Stimulated activated CD8-positive, alpha-beta memory T cell treated with anti-CD3 and anti-CD28 coated beads, Interleukin-4, amount 100 ng/mL, for 48 hours (primary cell): ENCODE measurements around the gene SLC4A5.
"Not testable (repeated sequence)": the region's sequence is repeated elsewhere in the genome, so short reads cannot be mapped to it uniquely, and the experiment has no call there.

Experiments used
- DNase-seq: peaks from one replicate; pipeline ENCODE4 v3.0.0-alpha.2; 2020

SLC4A5 gene

DNA sequence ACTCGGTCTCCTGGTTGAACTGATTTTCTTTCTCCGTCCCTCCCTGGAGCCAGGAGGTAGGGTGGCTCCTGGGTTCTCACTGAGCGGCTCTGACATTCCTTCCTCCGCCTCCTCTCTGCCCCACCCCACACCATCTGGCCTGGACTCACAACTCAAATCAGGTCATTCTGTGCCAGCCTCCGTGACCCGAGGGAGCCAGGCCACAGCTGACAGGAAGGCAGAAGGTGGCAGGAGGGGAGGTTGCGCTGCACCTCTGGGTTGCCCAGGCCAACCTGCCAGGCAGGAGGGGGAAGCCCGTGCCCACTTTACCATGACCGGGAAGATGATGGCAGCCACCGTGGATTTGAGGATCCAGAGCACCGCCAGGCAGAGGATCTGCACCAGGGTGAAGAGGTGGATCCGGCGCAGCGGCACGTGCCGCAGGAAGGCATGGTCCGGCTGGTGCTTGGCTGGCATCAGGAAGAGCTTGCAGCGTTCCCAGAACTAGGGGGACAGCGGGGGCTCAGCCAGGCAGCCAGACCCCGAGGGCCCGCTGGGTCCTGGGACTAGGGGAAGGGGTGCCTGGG is 116.5 kb downstream of the SLC4A5 start:
- peak; percentile 38 for DNase-seq

DNA sequence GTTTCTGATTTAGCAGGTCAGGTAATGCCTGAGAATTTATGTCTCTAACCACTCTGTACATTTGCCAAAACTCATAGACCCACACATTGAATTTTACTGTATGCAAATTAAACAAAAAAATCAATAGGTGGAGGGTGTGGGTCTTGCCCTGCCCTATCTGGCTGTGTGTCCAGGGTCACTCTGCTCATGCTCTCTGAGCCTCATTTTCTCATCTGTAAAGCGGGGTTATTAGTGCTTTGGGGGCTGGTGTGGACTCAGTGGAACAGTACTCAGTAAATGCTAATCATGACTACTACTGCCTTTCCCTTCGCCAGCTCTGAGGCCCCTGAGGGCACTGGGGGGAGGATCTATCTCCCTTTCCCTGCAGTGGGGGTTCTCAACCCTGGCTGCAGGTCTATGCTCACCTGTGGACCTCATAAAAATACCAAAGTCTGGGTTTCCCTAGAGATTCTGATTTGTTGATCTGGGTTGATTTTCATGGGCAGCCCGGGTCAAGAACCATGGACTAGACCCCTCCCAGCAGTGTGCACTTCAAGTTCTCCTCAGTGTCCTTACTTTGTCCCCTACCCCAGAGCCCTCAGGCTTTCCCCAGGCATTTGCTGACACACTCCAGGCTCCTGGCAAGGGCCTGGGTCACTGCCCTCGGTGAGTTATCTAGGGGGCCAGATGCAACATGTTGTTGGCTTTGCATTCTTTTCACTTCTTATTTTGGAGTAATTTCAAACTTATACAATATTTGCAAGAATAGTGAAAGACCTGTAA is 117.3 kb downstream of the SLC4A5 start:
- DNase-seq, result no peak

DNA sequence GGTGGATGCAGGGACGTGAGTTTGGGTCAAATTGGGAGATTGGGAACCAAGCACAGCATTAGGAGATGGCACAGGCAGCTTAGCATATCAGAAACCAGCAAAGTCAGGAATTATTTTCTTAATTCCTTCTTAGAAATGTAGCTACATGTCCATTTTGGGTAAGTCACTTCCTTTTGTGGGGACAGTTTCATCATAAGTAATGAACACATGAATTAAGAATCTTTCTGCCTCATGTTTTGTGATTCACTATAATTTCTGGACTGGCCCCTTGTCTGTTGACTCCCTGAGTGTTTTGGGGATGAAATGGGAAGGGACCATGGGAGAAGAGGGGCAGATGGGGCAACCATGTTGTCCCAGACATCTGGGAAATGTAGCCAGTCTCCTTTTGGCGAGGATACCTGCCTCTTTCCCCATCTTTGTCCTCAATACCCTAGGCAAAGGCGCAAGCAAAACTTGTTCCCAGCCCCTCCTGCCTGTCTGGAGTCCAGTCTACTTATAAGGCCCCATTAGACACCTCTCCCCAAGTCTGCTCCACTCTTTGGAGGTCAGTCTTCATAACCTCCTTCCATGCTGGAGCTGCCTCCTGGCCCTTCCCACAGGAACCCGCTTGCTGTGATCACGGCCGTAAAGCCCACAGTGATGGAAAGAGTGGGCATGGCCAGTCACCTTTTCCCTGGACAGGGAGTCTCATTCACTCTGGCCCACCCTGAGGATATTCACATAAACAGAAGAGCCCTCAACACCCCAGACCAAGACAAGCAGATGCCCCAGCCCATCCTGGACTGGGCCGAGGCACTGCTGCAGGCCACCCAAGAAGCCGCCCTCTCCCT is 119.1 kb downstream of the SLC4A5 start:
- no peak for DNase-seq

DNA sequence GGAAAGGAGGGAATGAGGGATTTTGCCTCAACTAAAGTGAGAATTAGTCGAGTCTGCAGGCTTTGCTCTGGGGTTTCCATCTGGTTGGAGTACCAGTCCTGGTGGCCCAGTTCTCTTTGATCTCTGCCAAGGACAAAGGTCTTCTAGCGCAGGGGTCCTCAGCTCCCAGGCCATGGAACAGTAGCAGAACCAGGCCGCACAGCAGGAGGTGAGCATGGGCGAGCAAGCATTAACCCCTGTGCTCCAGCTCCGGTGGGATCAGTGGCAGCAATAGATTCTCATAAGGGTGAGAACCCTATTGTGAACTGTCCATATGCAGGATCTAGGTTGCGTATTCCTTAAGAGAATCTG is 120.9 kb downstream of the SLC4A5 start:
- DNase-seq, result no peak

DNA sequence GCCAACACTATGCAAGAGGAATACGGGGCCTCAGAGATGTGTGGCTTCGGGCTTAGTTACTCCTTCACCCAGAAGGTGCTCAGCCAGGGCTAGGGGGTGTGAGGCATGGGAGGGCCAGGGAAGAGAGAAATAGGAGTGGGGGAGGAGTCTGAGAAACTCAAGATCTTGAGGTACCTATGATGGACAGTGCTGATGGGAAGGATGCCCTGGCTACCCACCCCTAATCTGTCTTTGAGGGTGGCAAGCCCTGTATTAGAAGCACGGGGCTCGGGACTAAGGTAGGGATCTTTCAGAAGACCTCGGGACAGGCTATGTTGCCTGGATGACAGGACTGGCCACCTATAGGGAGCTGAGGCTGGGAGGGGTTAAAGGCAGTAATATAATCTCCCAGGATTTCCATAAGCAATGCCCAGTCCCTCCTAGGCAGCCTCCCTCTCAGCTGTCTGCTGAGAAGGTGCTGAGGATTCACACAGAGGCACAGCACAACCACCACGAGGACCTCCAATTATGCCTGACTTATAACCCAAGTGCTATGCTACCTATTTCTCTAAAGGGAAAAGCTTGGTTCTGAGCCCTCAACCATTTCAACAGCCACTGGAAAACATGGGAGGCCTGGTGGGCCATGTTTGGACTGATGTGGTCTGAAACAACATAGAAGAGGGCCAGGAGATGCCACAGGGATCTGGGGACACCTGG is 121.5 kb downstream of the SLC4A5 start:
- no peak for DNase-seq

DNA sequence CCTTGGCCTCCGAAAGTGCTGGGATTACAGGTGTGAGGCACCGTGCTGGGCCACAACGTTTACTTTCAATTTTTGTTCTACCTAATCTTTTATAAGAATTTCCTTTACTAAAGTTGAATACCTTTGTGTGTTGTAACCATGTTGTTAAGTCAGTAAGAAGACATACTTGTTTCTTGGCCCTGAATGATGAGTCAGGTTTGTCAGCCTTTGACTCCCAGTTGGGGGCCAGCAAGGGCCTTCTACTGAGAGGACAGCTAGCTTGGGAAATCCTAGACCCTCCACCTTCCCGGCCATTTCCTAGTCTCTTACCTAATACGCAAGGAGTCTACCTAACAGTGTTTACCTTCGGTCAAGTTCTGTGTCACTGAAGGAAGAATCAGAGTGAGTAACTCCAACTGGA is 122.1 kb downstream of the SLC4A5 start:
- DNase-seq, result no peak

DNA sequence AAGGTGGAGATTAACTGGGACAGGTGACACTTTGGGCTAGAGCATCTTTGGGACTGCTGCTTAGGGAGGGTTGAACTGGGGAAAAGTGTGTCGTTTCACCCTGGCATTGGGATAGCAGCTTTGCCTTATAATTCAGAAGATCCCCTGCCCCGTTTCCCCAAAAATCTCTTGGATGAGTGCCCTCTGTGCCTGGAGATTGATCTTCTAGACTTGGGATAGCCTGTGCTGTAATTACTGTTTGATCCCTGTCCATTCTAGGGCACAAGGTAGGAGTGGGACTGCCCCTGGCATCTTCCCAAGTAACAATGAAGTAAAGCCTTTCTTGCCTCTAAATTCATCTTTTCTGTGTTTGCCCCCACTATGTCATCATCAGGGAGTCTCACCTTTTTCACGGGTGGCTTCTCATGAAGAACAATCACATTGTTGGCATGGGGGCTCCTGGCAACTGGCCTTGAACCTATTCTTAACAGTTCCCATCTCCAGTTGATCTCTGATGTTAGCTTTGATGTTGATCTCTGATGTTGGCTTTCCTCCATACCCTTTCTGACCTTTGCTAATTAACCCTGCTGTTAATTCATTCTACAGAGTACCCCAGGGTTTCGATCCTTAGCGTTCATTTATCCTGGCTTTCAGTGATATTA is 123.2 kb downstream of the SLC4A5 start:
- DNase-seq, result no peak

DNA sequence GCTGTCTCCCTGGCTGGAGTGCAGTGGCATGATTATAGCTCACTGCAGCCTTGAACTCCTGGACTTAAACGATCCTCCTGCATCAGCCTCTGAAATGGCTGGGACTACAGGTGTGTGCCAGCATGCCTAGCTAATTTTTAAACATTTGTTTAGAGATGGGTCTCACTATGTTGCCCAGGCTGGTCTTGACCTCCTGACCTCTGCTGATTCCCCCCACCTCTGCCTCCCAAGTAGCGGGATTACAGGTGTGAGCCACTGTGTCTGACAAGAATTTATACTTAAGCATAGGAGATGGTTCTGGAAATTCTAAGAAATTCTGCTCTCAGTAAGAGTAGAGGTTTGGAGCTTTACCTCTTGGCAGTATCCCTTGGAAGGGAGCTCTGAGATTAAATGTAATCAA is 126.6 kb downstream of the SLC4A5 start:
- DNase-seq, result no peak

DNA sequence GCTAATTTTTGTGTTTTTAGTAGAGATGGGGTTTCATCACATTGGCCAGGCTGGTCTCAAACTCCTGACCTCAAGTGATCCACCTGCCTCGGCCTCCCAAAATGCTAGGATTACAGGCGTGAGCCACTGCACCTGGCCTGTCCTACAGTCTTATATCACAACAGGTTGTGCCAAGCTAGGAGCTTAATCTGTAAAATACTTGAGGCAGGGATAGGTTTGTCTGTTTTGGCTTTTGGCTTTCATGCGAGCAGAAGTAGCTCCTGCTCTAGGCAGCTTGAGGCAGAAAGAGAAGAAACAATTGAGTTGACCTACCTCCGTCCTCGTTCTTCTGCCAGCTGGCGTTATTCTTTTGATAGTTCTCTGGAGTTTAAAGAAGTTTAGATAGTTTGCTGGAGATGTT is 127.4 kb downstream of the SLC4A5 start:
- not testable (repeated sequence) for DNase-seq

DNA sequence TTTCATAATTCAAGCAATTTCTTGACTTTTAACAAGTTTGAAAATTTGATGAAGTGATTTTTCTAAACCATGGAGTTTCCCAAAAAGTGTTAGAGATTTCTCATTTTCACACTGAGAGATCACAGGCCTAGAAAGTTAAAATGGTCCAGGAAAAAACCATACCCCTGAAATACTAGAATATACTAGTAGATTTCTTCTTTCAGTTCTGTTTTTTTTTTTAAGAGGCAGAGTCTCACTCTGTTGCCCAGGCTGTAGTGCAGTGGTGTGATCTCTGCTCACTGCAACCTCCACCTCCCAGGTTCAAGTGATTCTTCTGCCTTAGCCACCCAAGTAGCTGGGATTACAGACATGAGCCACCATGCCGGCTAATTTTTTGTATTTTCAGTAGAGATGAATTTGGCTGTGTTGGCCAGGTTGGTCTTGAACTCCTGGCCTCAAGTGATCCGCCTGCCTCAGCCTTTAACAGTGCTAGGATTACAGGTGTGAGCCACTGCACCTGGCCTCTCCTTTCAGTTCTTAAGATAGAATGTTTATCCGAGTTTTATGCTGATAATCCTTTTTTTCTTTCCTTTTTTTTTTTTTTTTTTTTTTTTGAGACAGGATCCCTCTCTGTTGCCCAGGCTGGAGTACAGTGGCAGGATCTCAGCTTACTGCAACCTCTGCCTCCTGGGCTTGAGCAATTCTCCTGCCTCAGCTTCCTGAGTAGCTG is 130.4 kb downstream of the SLC4A5 start:
- DNase-seq, result no peak

DNA sequence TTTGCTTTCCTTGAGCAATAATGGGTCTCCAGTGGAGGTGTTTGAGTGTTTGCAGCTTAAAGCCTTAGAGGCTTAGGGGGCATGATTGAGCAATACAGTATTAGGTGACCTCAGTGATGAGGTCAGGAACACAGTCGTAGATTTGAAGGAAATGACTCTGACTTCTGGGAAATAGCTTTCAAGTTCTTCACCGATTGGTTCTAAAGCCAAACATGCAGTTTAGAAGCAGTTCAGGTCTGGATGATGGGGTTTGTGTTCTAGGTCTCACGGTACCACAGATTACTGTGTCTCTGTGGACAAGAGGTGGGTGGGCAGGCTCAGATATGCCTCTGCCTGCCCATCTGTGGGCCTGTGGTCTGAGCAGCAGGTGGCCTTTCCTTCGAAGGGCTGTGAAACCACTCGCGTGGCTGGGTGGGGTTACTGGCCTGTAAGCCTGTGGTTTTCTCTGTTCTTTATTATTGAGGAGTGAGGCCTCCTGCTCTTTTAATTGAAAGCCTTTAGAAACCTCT is 137.0 kb downstream of the SLC4A5 start:
- peak; percentile 68 for DNase-seq

DNA sequence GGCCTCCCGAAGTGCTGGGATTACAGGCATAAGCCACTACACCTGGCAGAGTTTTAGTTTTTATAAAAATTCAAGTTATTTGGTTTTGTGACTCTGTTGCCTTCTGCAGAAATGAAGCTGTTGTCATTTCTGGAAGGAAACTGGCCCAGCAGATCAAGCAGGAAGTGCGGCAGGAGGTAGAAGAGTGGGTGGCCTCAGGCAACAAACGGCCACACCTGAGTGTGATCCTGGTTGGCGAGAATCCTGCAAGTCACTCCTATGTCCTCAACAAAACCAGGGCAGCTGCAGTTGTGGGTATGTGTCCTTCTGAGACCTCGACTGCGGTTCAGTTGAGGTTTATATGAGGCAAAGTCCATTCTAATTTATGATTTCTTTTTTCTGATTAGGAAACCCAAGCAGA is 137.6 kb downstream of the SLC4A5 start:
- DNase-seq, result peak; percentile 57

DNA sequence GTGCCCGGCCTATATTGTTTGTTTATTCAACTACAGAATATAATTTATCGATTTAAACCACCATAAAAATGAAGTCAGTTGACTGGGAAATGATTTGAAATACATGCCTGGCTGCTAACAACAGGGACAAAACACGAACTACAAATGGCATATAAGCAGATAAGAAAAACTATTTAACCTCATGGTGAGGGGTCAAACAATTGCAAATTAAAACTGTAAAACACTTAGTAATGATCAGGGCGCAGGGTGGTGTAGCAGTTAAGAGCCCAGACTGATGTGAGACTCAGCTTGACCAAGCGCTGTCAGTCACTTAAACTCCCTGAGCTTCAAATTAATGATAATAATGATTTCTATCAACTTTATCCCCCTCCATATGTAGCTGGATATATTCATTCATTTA is 138.1 kb downstream of the SLC4A5 start:
- no peak for DNase-seq

DNA sequence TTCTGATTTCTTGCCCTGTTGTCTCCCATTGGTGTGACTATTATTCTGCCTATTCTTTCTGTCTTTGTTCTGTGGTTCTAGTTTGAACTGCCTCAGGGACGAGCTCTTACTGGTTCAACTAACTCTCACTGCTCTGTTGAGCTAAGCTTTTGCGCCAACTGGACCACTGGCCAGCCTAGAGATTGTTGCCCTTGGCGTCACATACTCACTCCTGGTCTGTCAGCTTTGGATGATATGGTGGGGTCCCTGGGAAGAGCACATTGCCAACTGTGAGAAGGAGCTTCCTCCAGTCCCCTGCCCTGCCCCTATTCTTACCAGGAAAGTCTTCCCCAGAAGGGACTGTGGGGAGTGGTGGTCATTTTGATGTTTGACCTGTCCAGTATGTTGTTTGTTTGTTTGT is 138.8 kb downstream of the SLC4A5 start:
- DNase-seq, result no peak

DNA sequence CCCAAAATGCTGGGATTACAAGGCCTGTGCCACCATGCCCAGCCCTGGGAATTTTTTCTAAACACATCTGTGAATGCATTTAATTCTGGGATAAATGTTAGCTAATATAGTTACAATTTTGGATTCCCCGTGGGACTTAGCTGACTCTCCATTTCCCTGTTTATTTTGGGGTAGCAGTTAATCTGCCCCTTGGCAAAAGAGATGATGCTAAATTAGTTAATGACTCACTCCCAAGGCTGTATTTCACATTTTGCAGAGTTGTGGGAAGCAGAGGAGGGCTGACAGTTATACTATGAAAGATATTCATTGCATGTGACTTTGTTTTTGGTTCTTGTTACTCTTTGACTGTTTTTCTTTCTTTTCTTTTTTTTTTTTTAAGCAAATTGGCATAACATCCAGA is 141.6 kb downstream of the SLC4A5 start:
- DNase-seq, result no peak

DNA sequence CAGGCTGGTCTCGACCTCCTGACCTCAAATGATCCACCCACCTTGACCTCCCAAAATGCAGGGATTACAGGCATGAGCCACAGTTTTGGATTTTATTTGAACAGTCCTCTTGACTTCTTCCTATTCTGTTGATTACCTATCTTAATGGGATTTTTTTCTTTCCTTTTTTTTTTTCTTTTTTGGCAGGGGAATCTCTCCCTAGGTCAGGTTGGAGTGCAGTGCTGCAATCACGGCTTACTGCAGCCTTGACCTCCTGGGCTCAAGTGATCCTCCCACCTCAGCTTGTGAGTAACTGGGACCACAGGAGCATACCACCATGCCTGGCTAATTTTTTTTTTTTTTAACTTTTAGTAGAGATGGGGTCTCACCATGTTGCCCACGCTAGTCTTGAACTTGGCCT is 142.0 kb downstream of the SLC4A5 start:
- no peak for DNase-seq

DNA sequence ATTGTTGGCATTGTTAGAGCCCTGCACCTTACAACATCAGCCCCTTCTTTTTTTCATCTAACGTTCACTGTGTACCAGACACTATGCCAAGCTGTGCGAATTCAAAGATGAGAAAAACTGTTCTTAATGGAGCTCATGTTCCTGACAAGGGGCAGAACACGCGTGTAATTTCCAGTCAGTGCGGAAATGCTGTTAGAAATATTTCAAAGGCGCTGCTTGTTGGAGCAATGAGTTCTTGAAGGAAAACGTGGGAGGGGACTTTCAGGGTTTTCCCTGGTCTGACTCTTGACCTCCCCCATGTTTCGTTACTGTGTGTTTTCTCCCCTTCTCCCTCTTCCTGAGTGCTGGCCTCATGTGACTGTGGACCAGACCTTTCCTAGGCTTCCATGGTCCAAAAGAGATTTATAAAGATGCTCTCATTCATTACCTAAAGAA is 143.3 kb downstream of the SLC4A5 start:
- peak; percentile 50 for DNase-seq

DNA sequence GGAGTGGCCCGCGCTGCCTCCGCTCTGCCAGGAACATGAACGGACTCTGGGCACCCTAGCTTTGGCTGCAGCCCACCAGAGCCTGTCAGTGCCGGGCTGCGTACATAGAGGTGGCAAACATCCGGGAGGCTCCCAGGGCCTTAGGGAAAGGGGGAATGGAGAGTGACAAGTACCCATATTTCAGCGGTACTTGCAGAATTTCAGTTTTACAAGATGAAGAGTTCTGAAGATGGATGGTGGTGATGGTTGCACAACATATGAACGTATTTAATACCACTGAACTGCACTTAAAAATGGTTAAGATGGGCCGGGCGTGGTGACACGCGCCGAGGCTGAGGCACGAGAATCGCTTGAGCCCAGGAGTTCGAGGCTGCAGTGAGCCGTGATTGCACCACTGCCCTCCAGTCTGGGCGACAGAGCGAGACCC is 143.9 kb downstream of the SLC4A5 start:
- DNase-seq, result no peak

DNA sequence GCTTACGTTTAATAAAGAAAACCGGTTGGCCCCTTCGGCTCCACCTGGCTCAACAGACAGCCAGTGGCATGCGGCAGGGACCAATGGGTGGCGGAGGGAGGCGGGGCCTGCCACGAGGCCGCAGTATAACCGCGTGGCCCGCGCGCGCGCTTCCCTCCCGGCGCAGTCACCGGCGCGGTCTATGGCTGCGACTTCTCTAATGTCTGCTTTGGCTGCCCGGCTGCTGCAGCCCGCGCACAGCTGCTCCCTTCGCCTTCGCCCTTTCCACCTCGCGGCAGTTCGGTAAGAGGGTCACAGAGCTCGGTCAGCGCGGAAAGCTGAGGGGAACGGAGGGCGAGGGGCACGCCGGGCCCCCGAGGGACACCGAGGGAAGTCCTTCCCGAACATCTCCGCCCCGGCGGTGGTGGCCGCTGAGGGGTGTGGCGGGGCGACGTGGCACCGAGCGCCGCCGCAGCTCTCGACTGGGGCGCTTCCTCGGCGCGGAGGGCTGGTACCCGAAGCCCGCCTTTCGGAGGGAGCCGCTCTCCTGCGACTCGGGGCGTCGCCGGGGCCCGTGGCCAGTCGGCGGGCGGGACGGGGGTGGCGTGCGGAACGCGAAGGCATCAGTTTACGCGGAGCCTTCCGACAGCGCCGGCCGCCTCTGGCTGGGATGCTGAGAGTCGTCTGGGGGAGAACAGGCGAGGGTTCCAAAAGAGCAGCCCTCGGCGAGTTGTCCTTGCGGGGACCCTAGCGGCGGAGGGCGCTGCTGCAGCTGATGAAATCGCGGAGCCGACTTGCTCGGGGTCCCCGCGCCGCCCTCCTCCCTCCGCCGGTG is 144.5 kb downstream of the SLC4A5 start, which contains the start of gene MTHFD2:
TSS of gene MTHFD2 (plus strand) at position 155 of the 814 bp plus-strand sequence. CDS start at position 182, 27 bp downstream.
- peak; percentile 93 for DNase-seq

DNA sequence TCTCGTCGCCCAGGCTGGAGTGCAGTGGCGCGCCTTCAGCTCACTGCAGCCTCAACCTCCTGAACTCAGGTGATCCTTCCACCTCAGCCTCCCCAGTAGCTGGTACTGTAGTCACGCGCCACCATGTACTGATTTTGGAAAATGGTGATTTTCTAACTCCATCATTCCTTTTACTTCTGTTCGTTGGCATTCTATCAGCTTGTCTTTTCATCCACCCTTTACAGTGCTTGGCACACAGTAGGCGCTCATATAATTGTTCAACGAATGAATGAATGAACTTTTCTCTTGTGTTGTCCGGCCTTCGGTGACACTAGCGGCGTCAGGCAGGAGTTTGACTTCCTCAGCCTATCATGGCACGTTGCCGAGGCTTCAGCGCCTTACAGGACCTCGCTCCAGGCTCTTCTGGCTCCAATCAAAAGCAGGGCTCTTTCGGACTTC is 145.2 kb downstream of the SLC4A5 start:
- DNase-seq, result no peak

DNA sequence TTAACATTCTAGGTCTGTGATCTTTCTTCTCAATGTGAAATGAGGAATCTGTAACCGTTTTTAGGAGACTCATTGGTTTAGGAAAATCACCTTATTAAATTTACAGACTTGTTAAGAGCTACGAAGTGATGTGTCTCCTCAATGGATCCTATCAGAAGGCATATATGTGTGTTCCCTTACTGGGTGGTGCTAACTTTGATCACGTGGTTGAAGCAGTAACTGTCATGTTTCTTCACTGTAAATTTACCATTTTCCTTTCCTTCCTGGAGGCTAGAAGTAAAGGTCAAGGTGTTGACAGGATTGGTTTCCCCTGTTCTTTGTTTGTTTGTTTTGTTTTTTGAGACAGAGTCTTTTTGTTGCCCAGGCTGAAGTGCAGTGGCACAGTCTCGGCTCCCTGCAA is 146.2 kb downstream of the SLC4A5 start:
- no peak for DNase-seq
